GM21825 (cell line): ENCODE results near the gene MUSK.

Source experiments
- ATAC-seq: cut with Tn5 transposase; IDR thresholded peaks from one replicate; pipeline ENCODE4 v1.9.1; 2021; ENCODE audit warnings: mild to moderate bottlenecking, moderate library complexity; ENCODE audit not compliant: unreplicated experiment

Gene MUSK

DNA sequence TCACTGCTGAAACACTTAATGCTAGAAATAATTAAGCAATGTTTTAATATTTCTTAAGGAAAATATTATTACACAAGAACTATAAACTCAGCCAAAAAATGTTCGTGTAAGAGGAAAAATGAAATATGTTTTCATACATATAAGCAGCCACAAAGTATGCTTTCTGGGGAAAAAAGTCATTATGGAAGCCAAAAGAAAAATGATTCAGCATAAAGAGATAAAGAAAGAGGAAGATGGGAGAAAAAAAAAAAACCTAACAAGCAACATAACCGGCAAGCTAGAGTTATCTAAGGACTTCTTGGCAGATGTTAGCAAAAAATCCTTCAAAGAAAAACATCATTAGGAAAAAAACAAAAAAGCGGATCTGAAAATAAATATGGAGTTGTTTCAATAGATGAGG, 179.1 kb downstream of the MUSK start:
- ATAC-seq: no peak

- ATAC-seq: no peak
Measured at GRCh38 chr9:110850401-110851135, 182.0 kb downstream of the MUSK start.
